ENCODE measurements around the gene HSD17B13. TPM values are rescaled to one million over a fixed set of nuclear protein-coding genes. Genes with fewer than 3 reads are reported as not detected.

Gene HSD17B13
- total and polyA plus RNA-seq, 2 of the 13 experiments (the other 11 are each of a cell fraction or from before 2014, with no cell fraction given): 0.04 to 0.15 TPM

DNA sequence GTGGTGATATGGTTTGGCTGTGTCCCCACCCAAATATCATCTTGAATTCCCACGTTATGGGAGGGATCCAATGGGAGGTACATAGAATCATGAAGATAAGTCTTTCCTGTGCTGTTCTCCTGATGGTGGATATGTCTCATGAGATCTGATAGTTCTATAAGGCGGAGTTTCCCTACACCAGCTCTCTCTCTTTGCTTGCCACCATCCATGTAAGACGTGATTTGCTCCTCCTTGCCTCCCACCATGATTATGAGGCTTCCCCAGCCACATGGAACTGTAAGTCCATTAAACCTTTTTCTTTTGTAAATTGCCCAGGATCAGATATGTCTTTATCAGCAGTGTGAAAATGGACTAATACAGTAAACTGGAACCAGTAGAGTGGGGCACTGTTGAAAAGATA lies 39.5 kb downstream of the HSD17B13 start:
- ChIA-PET POLR2A (no interaction called here), CTCF (ENCODE audit: low intra/inter-chr PET ratio, low total read pairs) (no interaction called here)
- FAIRE-seq (no peak), DNase-seq (ENCODE audit: low spot score) (no peak), ATAC-seq (no peak)
- no peak overlapping the region for H2AFZ ChIP-seq (ENCODE audit: low read length)
- WGBS (ENCODE audit: low lambda C conversion rate): 19% methylated on average over 3 of the region's 3 CpGs
- no peak overlapping the region for H3K27ac ChIP-seq (ENCODE audit: extremely low read length, insufficient read depth, low read length)
- H3K9ac ChIP-seq (ENCODE audit: insufficient read depth, low read depth, low read length): no peak overlapping the region
- peaks cover 38% of the 10 kb centered on the region for H3K9me3 ChIP-seq (ENCODE audit: low read length)
- no peak overlapping the region for H3K4me3 ChIP-seq (replicated peaks in 1 of 3; ENCODE audit: insufficient read depth in 1 of 3, low read depth in 2 of 3, low read length in 3 of 3)
- H3K4me1 ChIP-seq (ENCODE audit: insufficient read depth, low read length): peaks cover 19% of the 10 kb centered on the region
- H3K27me3 ChIP-seq (ENCODE audit: control insufficient read depth in 1 of 2, insufficient read depth in 2 of 2, low read length in 2 of 2): no peaks in the 10 kb centered on the region
- intact Hi-C loops (cut with micrococcal nuclease; ENCODE audit: unreplicated experiment): no loop called here
- no TSS peak for BruUV-seq (replicated peaks)
- H3K79me2 ChIP-seq (ENCODE audit: insufficient read depth, low read length): no peaks in the 10 kb centered on the region
- in situ Hi-C loops (cut with HindIII; ENCODE audit: extremely low pct_ligation_motif_present, low pct_unique_long_range_greater_than_20kb): no loop called here
- H4K20me1 ChIP-seq (ENCODE audit: insufficient read depth, low read length): no peaks in the 10 kb centered on the region
- H3K4me2 ChIP-seq (ENCODE audit: low read depth, low read length): no peak overlapping the region
- peak; percentile 95 for TF ChIP-seq ZNF431 (CRISPR knock-in tag; IDR thresholded peaks at IDR 0.05; ENCODE audit: borderline replicate concordance, low read depth)
- no peak for TF ChIP-seq STAG1 (CRISPR knock-in tag; IDR thresholded peaks at IDR 0.05)
- H3K36me3 ChIP-seq (replicated peaks in 1 of 2; ENCODE audit: control insufficient read depth in 1 of 2, insufficient read depth in 2 of 2, low read length in 2 of 2): no peaks in the 10 kb centered on the region

DNA sequence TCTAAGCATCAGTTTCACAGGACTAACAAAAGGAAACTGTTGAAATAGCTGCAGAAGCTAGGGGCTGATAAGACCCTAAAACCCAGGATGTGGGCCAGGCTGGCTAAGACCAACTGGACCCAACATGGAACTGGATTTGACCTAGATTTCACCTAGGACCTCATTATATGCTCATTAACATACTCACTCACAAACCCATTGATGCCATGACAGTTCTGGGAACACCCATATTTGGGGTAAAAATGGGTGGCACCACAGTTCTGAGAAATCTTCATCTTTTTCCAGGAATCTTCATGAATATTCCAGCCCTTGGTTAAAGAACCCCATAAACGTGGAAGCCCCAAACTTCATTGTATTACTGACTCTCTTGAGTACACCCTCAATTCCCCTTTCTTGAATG lies 41.1 kb downstream of the HSD17B13 start:
- H3K79me2 ChIP-seq (ENCODE audit: insufficient read depth, low read length): no peaks in the 10 kb centered on the region
- peaks cover 31% of the 10 kb centered on the region for H3K4me1 ChIP-seq (ENCODE audit: insufficient read depth, low read length)
- ChIA-PET POLR2A (no interaction called here), CTCF (ENCODE audit: low intra/inter-chr PET ratio, low total read pairs) (no interaction called here)
- no peaks in the 10 kb centered on the region for H3K36me3 ChIP-seq (replicated peaks in 1 of 2; ENCODE audit: control insufficient read depth in 1 of 2, insufficient read depth in 2 of 2, low read length in 2 of 2)
- TF ChIP-seq ADNP (CRISPR knock-in tag; IDR thresholded peaks at IDR 0.05): no peak
- TF ChIP-seq, protein P1, sequence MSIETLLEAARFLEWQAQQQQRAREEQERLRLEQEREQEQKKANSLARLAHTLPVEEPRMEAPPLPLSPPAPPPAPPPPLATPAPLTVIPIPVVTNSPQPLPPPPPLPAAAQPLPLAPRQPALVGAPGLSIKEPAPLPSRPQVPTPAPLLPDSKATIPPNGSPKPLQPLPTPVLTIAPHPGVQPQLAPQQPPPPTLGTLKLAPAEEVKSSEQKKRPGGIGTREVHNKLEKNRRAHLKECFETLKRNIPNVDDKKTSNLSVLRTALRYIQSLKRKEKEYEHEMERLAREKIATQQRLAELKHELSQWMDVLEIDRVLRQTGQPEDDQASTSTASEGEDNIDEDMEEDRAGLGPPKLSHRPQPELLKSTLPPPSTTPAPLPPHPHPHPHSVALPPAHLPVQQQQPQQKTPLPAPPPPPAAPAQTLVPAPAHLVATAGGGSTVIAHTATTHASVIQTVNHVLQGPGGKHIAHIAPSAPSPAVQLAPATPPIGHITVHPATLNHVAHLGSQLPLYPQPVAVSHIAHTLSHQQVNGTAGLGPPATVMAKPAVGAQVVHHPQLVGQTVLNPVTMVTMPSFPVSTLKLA (IDR thresholded peaks at IDR 0.05): no peak
- TF ChIP-seq, protein P2, sequence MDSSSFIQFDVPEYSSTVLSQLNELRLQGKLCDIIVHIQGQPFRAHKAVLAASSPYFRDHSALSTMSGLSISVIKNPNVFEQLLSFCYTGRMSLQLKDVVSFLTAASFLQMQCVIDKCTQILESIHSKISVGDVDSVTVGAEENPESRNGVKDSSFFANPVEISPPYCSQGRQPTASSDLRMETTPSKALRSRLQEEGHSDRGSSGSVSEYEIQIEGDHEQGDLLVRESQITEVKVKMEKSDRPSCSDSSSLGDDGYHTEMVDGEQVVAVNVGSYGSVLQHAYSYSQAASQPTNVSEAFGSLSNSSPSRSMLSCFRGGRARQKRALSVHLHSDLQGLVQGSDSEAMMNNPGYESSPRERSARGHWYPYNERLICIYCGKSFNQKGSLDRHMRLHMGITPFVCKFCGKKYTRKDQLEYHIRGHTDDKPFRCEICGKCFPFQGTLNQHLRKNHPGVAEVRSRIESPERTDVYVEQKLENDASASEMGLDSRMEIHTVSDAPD (CRISPR knock-in tag; IDR thresholded peaks at IDR 0.05): no peak
- no peak for TF ChIP-seq HDAC1 (CRISPR knock-in tag; IDR thresholded peaks at IDR 0.05)
- no peak for TF ChIP-seq HOXD1 (CRISPR knock-in tag; IDR thresholded peaks at IDR 0.05)
- no peak for TF ChIP-seq TAF1 (CRISPR knock-in tag; IDR thresholded peaks at IDR 0.05)
- TF ChIP-seq SNAPC2 (CRISPR knock-in tag; IDR thresholded peaks at IDR 0.05): no peak
- TF ChIP-seq ZNF264 (CRISPR knock-in tag; IDR thresholded peaks at IDR 0.05): no peak
- no peak for TF ChIP-seq ETV5 (CRISPR knock-in tag; IDR thresholded peaks at IDR 0.05; ENCODE audit: borderline replicate concordance)
- H3K4me3 ChIP-seq (replicated peaks in 1 of 3; ENCODE audit: insufficient read depth in 1 of 3, low read depth in 2 of 3, low read length in 3 of 3): no peak overlapping the region
- H3K9me3 ChIP-seq (ENCODE audit: low read length): peaks cover 29% of the 10 kb centered on the region
- H4K20me1 ChIP-seq (ENCODE audit: insufficient read depth, low read length): no peaks in the 10 kb centered on the region
- no TSS peak for BruUV-seq (replicated peaks)
- FAIRE-seq (no peak), DNase-seq (ENCODE audit: low spot score) (no peak), ATAC-seq (no peak)
- H2AFZ ChIP-seq (ENCODE audit: low read length): no peak overlapping the region
- in situ Hi-C loops (cut with HindIII; ENCODE audit: extremely low pct_ligation_motif_present, low pct_unique_long_range_greater_than_20kb) (no loop called here), intact Hi-C loops (cut with micrococcal nuclease; ENCODE audit: unreplicated experiment) (no loop called here)
- no peak overlapping the region for H3K9ac ChIP-seq (ENCODE audit: insufficient read depth, low read depth, low read length)
- no peak overlapping the region for H3K4me2 ChIP-seq (ENCODE audit: low read depth, low read length)
- no peak overlapping the region for H3K27ac ChIP-seq (ENCODE audit: extremely low read length, insufficient read depth, low read length)
- no peaks in the 10 kb centered on the region for H3K27me3 ChIP-seq (ENCODE audit: control insufficient read depth in 1 of 2, insufficient read depth in 2 of 2, low read length in 2 of 2)
- WGBS (ENCODE audit: low lambda C conversion rate): 24% methylated on average over 1 of the region's 1 CpG
